ENCODE data around the gene C1QTNF9.
"Not testable (repeated sequence)": the region's sequence is repeated elsewhere in the genome, so short reads cannot be mapped to it uniquely, and the experiment has no call there.

C1QTNF9 gene

DNA sequence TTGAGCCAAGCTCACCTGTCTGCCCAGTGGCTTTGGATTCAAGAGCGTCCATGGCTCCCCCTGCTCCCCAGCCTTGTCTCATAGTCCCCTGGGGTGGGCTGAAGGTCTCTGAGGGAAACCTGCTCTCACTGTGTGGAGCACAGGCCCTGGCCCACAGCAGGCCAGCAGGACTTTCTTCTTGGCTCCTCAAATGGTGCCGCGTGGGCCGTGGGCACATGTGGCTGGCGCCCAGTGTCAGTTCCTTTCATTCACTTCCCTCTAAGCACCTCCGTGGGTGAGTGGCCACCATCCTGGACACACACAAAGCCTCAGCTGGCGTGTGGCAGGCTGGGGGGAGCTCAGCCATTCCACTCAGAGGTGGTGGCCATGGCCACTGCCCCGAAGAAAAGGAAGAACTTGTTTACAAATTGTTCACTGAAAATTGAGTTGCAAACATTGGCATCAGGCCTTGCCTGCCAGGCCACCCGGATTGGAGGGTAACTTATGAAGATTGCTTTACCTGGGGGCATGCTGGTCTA, 53.1 kb downstream of the C1QTNF9 start:
- DNase-seq (ENCODE audit: low spot score) = no peak

DNA sequence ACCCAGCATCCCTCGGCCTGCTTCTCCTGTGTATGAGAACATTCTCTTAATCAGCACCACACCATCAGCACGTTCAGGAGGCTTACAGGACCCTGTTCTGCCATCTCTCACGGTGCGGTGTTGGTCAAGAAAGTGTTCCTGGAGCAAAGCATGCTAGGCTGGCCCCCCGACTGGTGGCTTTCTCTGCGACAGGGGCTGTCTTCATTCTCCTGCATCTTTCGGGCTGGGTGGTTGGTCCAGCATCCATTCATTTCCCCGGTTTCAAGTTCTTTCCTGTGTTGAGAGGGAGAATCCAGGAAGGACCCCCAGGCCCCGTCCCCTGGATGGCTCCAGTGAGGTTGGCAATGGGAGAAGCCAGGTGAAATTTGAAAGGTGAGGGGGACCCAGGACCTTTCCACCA, 55.8 kb downstream of the C1QTNF9 start:
- DNase-seq (ENCODE audit: low spot score) = no peak

DNA sequence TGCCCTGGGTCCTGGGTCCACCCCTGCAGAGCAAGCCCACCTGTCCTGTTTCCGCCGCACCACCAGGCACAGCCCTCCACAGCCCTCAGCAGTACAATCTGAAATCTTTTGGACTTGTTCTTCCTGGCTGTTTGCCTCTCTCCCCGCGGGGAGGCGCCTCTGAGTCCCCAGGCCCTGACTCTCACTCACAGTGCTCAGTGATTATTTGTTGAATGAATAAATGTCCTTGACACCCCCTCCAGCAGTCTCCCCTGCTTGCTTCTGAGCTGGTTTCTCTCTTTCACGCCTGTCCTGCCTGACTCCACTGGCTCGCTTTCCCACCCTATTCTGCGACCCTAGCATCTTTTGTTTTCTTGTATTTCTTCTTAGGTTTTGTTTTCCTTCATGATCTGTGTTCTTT, 56.9 kb downstream of the C1QTNF9 start:
- DNase-seq (ENCODE audit: low spot score) = not testable (repeated sequence)

DNA sequence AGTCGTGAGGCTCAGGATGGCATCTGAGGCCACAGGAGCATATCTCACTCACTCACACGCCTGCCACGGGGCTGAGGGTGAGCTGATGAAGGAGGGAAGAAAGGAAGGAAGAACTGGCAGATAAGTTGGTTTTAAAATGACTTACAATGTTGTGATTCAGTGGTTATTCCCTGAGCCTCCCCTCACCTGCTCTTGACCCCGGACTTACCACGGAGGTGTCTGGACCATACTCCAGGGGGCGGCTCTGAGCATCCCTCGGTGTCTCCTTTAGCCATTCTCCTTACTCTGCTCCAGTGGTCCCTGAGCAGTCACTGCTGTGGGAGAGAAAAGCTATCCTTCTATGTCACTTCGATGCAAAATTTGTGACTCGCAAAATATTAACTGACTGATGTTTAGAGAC, 61.9 kb downstream of the C1QTNF9 start:
- DNase-seq (ENCODE audit: low spot score) = not testable (repeated sequence)

All from HuH-7 (cell line).